HL-60/S4 treated with retinoic acid at 250 ng/mL for 4 days and 3 days (cell line): ENCODE measurements around the gene MBNL2.

Experiments
- in situ Hi-C: fragments of 300-500 bp; cut with MboI; formaldehyde crosslinking; loops from 2 replicates; pipeline ENCODE4 v1.7.0; 2022; ENCODE audit warnings: low sequenced_read_pairs

MBNL2 gene

DNA sequence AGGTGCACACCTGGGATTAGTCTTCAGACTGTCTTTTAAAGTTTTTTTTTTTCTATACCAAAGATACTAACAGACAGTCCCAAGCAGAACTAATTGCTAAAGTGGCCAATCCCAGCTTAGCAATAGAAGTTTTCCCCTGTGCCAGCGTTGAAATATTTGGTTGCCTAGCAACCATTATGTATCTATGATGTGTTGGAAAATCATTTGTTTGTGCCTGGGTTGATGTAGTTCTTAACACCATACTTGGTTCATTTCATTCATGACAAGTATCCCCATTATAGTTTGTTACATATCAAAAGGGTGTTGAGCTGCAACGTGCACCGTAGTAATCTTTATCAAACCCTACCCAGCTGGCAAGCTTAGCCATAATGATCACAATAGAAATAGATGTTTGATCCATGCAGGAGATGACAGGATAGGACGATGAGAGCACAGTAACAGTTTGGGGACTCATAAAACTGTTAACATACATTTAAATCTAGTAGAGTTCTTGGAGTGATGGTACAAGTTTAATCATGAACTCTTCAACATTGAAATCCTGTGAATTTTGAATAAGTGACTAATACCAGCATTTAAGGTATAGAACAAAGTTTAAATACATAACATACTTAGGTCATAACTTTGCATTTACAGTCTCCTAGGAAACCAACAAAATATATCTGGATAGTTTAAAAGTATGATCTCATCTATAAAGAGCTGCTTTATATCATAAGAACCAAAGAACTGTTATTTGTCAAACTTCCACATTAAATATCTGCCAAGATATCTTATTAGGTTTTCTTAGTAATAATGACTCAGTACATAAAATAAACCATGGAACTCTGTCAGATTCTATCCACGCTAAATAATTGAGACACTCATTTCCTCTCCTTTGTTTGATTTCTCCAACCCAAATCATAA lies 73.4 kb downstream of the MBNL2 start:
- in situ Hi-C loops: no loop called here

DNA sequence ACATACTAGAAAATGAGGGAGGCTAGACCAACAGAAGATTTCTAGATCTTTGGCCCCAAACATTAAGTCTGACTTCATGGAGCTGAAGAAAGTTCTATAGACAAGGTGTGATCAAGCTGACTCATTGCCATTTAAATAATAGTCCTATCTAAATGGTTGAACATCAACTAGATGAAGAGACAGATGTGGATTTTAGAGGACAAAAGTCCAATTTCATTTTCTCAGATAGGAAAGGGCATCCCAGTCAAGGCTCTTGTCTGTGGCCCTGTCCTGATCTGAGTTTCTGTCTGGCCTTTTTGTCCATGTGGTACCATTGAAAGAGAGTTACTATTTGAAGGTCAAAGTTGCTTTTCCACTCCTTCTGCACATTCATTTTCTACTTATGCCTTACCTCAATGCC lies 74.6 kb downstream of the MBNL2 start:
- in situ Hi-C loops: no loop called here

DNA sequence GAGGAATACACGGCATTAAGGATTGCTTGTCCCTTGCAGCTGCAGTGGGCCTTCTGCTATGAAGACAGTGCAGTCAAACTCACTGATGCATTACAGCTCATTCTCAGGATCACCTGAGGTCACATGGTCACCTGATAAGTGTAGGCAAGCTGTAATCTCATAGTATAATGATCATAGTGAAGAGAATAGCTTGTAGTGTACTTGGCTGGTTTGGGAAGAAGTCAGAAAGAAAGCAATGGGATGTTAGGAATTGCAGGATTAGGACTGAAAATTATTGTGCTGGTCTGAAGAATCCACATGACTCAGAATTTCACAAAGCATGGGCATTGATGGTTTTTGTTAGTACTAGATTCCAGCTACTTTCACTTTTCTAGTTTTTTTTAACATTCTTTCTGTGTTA lies 76.7 kb downstream of the MBNL2 start:
- in situ Hi-C loops: no loop called here

DNA sequence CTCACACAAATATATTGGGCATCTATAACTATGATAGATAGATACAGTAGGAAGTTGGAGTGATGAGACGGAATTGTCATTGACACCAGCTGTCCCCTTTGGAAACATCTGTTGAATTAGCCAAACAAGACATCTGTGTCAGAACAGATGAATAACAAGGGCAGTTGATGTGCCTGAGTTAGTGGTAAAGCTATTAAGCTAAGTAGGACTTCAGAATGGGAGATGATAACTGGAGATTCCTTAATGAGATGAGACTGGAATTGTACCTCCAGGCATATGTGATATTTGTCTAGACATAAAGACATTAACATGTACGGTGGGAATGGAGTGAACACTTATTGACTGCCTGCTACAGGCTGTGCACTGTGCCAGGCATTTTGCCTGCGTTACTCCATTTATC lies 78.7 kb downstream of the MBNL2 start:
- in situ Hi-C loops: no loop called here

GRCh38 chr13:97301382-97302095 lies 79.4 kb downstream of the MBNL2 start:
- in situ Hi-C loops: no loop called here

- in situ Hi-C loops: no loop called here
Measured at GRCh38 chr13:97302611-97303010, 80.5 kb downstream of the MBNL2 start.

GRCh38 chr13:97306106-97306505 lies 84.0 kb downstream of the MBNL2 start:
- in situ Hi-C loops: no loop called here

DNA sequence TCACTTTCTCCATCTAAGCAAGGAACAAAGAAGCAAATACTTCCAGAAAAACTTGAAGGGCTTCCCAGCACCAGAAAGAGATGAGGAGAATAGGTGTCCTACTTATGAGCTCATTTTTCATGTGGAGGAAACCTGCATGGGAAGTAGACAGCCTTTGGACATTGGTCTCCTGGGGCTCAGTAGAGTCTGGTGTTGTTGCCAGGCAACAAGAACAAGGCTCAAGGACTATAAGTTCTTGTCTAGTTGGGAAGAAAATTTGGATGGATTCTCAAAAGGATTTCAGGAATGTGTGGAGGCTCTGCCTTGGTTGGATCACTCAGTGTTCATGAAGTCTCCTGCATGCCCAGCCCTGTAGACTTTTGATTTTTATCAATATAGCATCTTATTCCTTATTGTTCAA lies 84.5 kb downstream of the MBNL2 start:
- in situ Hi-C loops: no loop called here

GRCh38 chr13:97307118-97307881 lies 85.2 kb downstream of the MBNL2 start:
- in situ Hi-C loops: no loop called here

GRCh38 chr13:97307882-97308624 lies 85.9 kb downstream of the MBNL2 start:
- in situ Hi-C loops: no loop called here

- in situ Hi-C loops: no loop called here
Measured at GRCh38 chr13:97308735-97309429, 86.7 kb downstream of the MBNL2 start.

DNA sequence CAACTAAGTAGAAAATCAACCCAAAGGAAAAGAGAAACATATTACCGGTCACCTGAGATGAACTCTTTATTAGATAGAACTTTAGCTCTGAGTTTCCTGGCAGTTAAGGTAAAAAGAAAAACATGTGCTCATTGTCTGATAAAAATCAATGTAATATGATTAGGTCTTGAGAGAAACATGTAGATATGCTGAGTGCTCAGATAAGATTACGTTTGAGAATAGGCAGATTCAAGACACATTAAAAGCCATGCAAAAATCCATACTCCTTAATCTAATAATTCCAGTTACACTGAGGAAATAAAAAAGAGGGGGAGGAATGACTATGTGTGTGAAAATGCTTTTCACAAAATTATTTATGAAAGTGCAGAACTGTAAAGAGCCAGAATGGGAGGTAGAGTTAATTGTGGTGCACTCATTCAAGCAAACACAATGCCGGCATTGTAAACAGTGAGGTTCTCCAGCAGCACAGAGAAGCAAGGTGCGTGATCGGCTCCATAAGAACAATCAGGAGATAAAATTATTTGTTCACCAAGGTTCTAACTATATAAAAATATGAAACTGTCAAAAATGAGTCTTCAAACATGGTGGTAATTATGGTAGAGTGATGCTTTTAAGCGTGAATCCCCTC lies 88.8 kb downstream of the MBNL2 start:
- in situ Hi-C loops: no loop called here

DNA sequence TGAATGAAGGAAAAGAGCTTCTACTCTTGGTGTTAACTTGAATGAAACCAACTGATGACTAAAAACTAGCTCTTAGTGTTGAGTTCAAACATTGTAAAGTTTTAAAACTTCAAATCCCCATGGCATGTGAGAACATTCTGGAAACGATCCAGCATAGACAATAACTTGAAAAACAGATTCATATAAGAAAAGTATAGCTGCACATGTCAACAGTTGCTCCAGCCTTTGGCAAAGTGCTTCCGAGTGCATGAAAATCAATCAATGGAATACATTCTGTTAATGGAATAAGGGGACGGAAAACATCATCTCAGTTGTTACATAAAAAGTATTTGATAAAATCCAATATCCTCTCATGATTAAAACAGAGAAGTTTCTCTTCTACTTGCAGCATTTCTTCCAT lies 89.8 kb downstream of the MBNL2 start:
- in situ Hi-C loops: no loop called here

GRCh38 chr13:97313551-97314260 lies 91.6 kb downstream of the MBNL2 start:
- in situ Hi-C loops: no loop called here

DNA sequence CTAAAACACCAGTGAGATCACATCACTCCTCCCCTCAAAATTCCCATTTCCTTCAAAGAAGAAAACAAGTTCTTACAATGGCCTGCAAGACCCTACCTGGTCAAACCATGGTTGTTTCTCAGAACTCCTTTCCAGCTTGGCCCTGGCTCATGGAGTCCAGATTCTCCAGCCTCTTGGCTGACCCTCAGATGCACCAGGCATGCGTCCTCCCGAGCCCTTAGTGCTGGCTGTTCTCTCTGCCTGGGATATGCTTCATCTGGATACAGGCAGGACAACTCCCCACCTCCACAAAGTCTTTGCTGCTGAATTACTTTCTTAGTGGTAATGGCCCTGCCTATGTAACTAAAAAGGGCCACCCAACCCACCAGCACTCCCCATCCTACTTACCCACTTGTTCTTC lies 94.3 kb downstream of the MBNL2 start:
- in situ Hi-C loops: no loop called here

DNA sequence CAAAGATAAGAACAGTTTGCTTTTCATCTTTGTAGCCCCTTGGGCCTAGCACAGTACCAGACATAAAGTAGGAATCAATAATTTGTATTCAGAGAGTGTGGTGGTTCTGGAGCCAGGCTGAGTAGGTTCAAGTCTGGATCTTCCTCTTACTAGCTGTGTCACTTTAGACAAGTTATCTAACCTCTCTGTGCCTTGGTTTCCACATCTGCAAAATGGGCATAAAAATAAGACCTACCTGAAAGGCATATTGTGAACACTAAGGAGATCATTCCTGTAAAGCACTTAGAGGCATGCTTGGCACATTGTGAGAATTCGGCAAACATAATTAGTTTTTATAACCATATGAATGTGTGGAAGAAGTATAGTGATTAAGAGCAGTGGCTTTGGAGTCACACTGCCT lies 95.8 kb downstream of the MBNL2 start:
- in situ Hi-C loops: no loop called here

DNA sequence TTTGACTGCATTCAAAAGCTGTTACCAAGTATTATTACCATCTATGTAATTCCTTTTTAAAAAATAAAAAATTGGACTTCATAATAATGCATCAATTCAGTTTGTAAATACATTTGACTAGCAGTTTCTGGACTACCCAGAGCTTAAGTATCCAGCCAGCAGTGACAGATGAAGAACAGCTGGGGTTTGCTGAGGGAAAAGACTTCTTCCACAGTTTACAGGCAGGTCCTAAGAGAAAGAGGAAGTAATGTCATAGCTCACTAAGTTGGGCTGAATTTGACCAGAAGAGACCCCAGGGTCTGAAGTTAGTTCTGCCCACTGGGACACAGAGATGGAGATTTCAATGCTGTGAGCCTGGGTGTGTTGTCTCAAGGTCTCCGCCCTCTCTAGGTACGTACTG lies 96.4 kb downstream of the MBNL2 start:
- in situ Hi-C loops: no loop called here

GRCh38 chr13:97319113-97319720 lies 97.1 kb downstream of the MBNL2 start:
- in situ Hi-C loops: no loop called here

DNA sequence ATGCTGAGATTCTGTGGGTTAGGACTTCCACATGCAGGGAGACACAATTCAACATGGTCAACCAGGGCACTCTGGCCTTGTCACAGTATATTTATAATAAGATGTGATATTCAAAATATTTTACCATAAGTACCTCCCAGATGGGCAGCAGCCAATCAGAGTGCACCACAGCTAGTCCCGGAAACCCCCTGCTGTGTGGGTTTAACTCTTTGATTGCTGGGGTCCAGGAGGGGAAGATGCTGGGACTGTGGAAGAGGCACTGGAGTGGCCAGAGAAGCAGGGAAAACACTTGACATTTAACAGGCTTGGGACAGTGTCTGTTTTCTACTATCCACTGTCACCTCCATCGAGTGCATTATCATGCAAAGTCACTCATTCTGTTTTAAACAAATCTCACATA lies 99.0 kb downstream of the MBNL2 start:
- in situ Hi-C loops: no loop called here
